Stimulated activated CD4-positive, alpha-beta T cell treated with anti-CD3 and anti-CD28 coated beads, Interleukin-15, amount 100 ng/mL, for 1 hour (primary cell): ENCODE data around the gene INSR.
"Not testable (repeated sequence)": the region's sequence is repeated elsewhere in the genome, so short reads cannot be mapped to it uniquely, and the experiment has no call there.

ENCODE experiments used
- DNase-seq, 2 donors: peaks; one replicate each; pipeline ENCODE4 v3.0.0-alpha.2; 2020; ENCODE audit warnings: low read depth in 1 of 2, low spot score in 1 of 2

The INSR gene

GRCh38 chr19:7224995-7225394, 69.2 kb downstream of the INSR start:
- no peak for DNase-seq

- DNase-seq, result no peak
Observed at GRCh38 chr19:7224209-7224686, 70.0 kb downstream of the INSR start.

- DNase-seq, result no peak
Observed at GRCh38 chr19:7223429-7223828, 70.8 kb downstream of the INSR start.

- no peak for DNase-seq
Observed at GRCh38 chr19:7219056-7219455, 75.2 kb downstream of the INSR start.

GRCh38 chr19:7217861-7218260, 76.4 kb downstream of the INSR start:
- no peak for DNase-seq

GRCh38 chr19:7216373-7216902, 77.8 kb downstream of the INSR start:
- no peak for DNase-seq

GRCh38 chr19:7215176-7215575, 79.0 kb downstream of the INSR start:
- DNase-seq, result no peak

- no peak for DNase-seq
Observed at GRCh38 chr19:7214324-7215089, 79.7 kb downstream of the INSR start.

GRCh38 chr19:7213628-7214323, 80.4 kb downstream of the INSR start:
- no peak for DNase-seq

GRCh38 chr19:7211191-7211951, 82.8 kb downstream of the INSR start:
- no peak for DNase-seq

GRCh38 chr19:7210359-7210758, 83.9 kb downstream of the INSR start:
- DNase-seq, result no peak

- not testable (repeated sequence) for DNase-seq
Observed at GRCh38 chr19:7209597-7210325, 84.5 kb downstream of the INSR start.

GRCh38 chr19:7209036-7209435, 85.2 kb downstream of the INSR start:
- not testable (repeated sequence) for DNase-seq

GRCh38 chr19:7203332-7203731, 90.9 kb downstream of the INSR start:
- no peak for DNase-seq

- no peak for DNase-seq
Observed at GRCh38 chr19:7202888-7203287, 91.3 kb downstream of the INSR start.

- no peak for DNase-seq
Observed at GRCh38 chr19:7200736-7201135, 93.5 kb downstream of the INSR start.

- DNase-seq, result no peak
Observed at GRCh38 chr19:7199613-7200533, 94.3 kb downstream of the INSR start.

GRCh38 chr19:7197760-7198696, 96.2 kb downstream of the INSR start:
- DNase-seq, result peak; percentile 82 to 84
